Measurements from ENCODE around the gene SDCCAG8. TPM values are rescaled to one million over a fixed set of nuclear protein-coding genes. Genes with fewer than 3 reads are reported as not detected.

SDCCAG8 gene
- total and polyA plus RNA-seq, 2 experiments from 2014 or later: 28.3 to 39.3 TPM

DNA sequence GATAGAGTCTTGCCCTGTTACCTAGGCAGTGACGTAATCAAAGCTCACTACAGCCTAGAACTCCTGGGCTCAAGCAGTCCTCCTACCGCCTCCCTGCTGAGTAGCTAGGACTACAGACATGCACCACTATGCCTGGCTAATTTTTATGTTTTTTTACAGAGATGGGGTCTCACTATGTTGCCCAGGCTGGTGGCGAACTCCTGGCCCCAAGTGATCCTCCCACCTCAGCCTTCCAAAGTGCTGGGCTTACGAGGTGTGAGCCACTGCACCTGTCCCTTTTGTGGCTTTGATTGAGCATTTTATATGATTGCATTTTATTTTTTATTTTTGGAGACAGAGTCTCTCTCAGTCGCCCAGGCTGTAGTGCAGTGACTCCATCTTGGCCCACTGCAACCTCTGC lies 25.8 kb downstream of the SDCCAG8 start:
- H2AFZ ChIP-seq: no peak overlapping the region
- no peaks in the 10 kb centered on the region for H4K20me1 ChIP-seq (ENCODE audit: insufficient read depth, poor library complexity, severe bottlenecking)
- no peaks in the 10 kb centered on the region for H3K36me3 ChIP-seq (replicated peaks; ENCODE audit: insufficient read depth, low read depth)
- no peaks in the 10 kb centered on the region for H3K9me2 ChIP-seq (replicated peaks; ENCODE audit: insufficient read depth)
- 96% methylated on average over 5 of the region's 5 CpGs for WGBS (ENCODE audit: low lambda C conversion rate, missing lambda C conversion rate)
- DNase-seq (ENCODE audit: low spot score): no peak
- no peak overlapping the region for H3K4me3 ChIP-seq
- H3K4me1 ChIP-seq (ENCODE audit: insufficient read depth): no peaks in the 10 kb centered on the region
- no peaks in the 10 kb centered on the region for H3K79me2 ChIP-seq
- no peak overlapping the region for H3K27ac ChIP-seq
- H3K27me3 ChIP-seq: no peaks in the 10 kb centered on the region
- TF ChIP-seq EZH2phosphoT487 (IDR thresholded peaks at IDR 0.05; ENCODE audit: low read depth, severe bottlenecking, unreplicated experiment) (no peak), EZH2 (IDR thresholded peaks at IDR 0.05; ENCODE audit: borderline replicate concordance) (no peak)
- TF ChIP-seq, protein P1, sequence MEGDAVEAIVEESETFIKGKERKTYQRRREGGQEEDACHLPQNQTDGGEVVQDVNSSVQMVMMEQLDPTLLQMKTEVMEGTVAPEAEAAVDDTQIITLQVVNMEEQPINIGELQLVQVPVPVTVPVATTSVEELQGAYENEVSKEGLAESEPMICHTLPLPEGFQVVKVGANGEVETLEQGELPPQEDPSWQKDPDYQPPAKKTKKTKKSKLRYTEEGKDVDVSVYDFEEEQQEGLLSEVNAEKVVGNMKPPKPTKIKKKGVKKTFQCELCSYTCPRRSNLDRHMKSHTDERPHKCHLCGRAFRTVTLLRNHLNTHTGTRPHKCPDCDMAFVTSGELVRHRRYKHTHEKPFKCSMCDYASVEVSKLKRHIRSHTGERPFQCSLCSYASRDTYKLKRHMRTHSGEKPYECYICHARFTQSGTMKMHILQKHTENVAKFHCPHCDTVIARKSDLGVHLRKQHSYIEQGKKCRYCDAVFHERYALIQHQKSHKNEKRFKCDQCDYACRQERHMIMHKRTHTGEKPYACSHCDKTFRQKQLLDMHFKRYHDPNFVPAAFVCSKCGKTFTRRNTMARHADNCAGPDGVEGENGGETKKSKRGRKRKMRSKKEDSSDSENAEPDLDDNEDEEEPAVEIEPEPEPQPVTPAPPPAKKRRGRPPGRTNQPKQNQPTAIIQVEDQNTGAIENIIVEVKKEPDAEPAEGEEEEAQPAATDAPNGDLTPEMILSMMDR (IDR thresholded peaks at IDR 0.05; ENCODE audit: poor library complexity): no peak
- no peaks in the 10 kb centered on the region for H3K9me3 ChIP-seq (ENCODE audit: low read depth)
- H3K4me2 ChIP-seq: no peak overlapping the region

GRCh38 chr1:243286409-243287122 lies 30.7 kb downstream of the SDCCAG8 start:
- no peaks in the 10 kb centered on the region for H3K79me2 ChIP-seq
- H2AFZ ChIP-seq: no peak overlapping the region
- no peak overlapping the region for H3K27ac ChIP-seq
- no peak for TF ChIP-seq EZH2 (IDR thresholded peaks at IDR 0.05; ENCODE audit: borderline replicate concordance)
- TF ChIP-seq, protein P1 (IDR thresholded peaks at IDR 0.05; ENCODE audit: poor library complexity): no peak
- TF ChIP-seq EZH2phosphoT487 (IDR thresholded peaks at IDR 0.05; ENCODE audit: low read depth, severe bottlenecking, unreplicated experiment): no peak
- no peaks in the 10 kb centered on the region for H3K4me1 ChIP-seq (ENCODE audit: insufficient read depth)
- H3K27me3 ChIP-seq: no peaks in the 10 kb centered on the region
- no peaks in the 10 kb centered on the region for H3K9me3 ChIP-seq (ENCODE audit: low read depth)
- DNase-seq (ENCODE audit: low spot score): no peak
- no peaks in the 10 kb centered on the region for H3K9me2 ChIP-seq (replicated peaks; ENCODE audit: insufficient read depth)
- H3K4me2 ChIP-seq: no peak overlapping the region
- 61% methylated on average over 8 of the region's 8 CpGs for WGBS (ENCODE audit: low lambda C conversion rate, missing lambda C conversion rate)
- no peaks in the 10 kb centered on the region for H4K20me1 ChIP-seq (ENCODE audit: insufficient read depth, poor library complexity, severe bottlenecking)
- no peak overlapping the region for H3K4me3 ChIP-seq
- H3K36me3 ChIP-seq (replicated peaks; ENCODE audit: insufficient read depth, low read depth): no peaks in the 10 kb centered on the region

DNA sequence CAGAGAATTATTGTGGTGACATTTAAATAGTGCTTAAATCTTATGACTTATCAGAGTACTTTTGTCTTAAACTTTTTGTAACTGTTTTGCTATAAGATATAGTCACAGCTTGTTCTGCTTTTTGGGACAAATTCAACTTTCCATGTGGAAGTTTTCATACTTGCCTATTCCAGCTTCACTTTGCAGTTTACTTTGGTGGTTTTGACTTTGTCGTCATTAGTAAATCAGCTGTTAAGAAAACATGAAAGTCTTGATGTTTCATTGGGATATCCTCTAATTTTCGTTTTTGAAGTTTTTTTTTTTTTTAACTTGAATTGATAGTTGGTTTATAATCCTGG lies 31.3 kb downstream of the SDCCAG8 start:
- H3K36me3 ChIP-seq (replicated peaks; ENCODE audit: insufficient read depth, low read depth): no peaks in the 10 kb centered on the region
- no peaks in the 10 kb centered on the region for H4K20me1 ChIP-seq (ENCODE audit: insufficient read depth, poor library complexity, severe bottlenecking)
- 65% methylated on average over 2 of the region's 2 CpGs for WGBS (ENCODE audit: low lambda C conversion rate, missing lambda C conversion rate)
- no peak for TF ChIP-seq EZH2 (IDR thresholded peaks at IDR 0.05; ENCODE audit: borderline replicate concordance)
- no peak for TF ChIP-seq EZH2phosphoT487 (IDR thresholded peaks at IDR 0.05; ENCODE audit: low read depth, severe bottlenecking, unreplicated experiment)
- TF ChIP-seq, protein P1 (IDR thresholded peaks at IDR 0.05; ENCODE audit: poor library complexity): no peak
- H2AFZ ChIP-seq: no peak overlapping the region
- H3K4me2 ChIP-seq: no peak overlapping the region
- H3K9me2 ChIP-seq (replicated peaks; ENCODE audit: insufficient read depth): no peaks in the 10 kb centered on the region
- H3K9me3 ChIP-seq (ENCODE audit: low read depth): no peaks in the 10 kb centered on the region
- no peak overlapping the region for H3K27ac ChIP-seq
- H3K79me2 ChIP-seq: no peaks in the 10 kb centered on the region
- no peaks in the 10 kb centered on the region for H3K27me3 ChIP-seq
- no peaks in the 10 kb centered on the region for H3K4me1 ChIP-seq (ENCODE audit: insufficient read depth)
- no peak for DNase-seq (ENCODE audit: low spot score)
- no peak overlapping the region for H3K4me3 ChIP-seq
